C1 segment of cervical spinal cord (tissue), 14 donors: ENCODE data around the gene CFAP61.
A peak's percentile ranks its signal among the peaks of the same experiment; 100 is the strongest.

Source experiments
- DNase-seq, 14 donors: peaks; one replicate each; lab custom pipeline; 2025; lab: John Stamatoyannopoulos, UW

The CFAP61 gene

GRCh38 chr20:20393207-20394120 is 341.1 kb downstream of the CFAP61 start:
- DNase-seq: no peak

GRCh38 chr20:20395087-20395486 is 342.8 kb downstream of the CFAP61 start:
- DNase-seq: no peak

- no peak for DNase-seq
Measured at GRCh38 chr20:20395903-20396568, 343.7 kb downstream of the CFAP61 start.

GRCh38 chr20:20396794-20397193 is 344.5 kb downstream of the CFAP61 start:
- DNase-seq: no peak

GRCh38 chr20:20398123-20398522 is 345.8 kb downstream of the CFAP61 start:
- DNase-seq: no peak

GRCh38 chr20:20399531-20400500 is 347.5 kb downstream of the CFAP61 start:
- no peak for DNase-seq

- no peak for DNase-seq
Measured at GRCh38 chr20:20401991-20402390, 349.7 kb downstream of the CFAP61 start.

- peak in 1 of 14 donors; percentile 30 for DNase-seq
Measured at GRCh38 chr20:20404633-20405032, 352.3 kb downstream of the CFAP61 start.

GRCh38 chr20:20405623-20406022 is 353.3 kb downstream of the CFAP61 start:
- no peak for DNase-seq

- no peak for DNase-seq
Measured at GRCh38 chr20:20406306-20406705, 354.0 kb downstream of the CFAP61 start.

- peak in 3 of 14 donors; percentile 15 to 74 (median 39) for DNase-seq
Measured at GRCh38 chr20:20407891-20408805, 355.8 kb downstream of the CFAP61 start.

GRCh38 chr20:20409331-20409730 is 357.0 kb downstream of the CFAP61 start:
- DNase-seq: peak in 1 of 14 donors; percentile 52
